Large intestine (tissue), 12 donors: ENCODE results near the gene LCE1D. TPM values are rescaled to one million over a fixed set of nuclear protein-coding genes. Genes with fewer than 3 reads are reported as not detected.

ENCODE experiments used
- DNase-seq, 2 donors: peaks; one replicate each; pipeline versions ENCODE4 v3.0.0 to v3.0.0-alpha.2; 2013
- H3K27ac ChIP-seq: one replicate; pipeline ENCODE4 v1.5.1; 2013; ENCODE audit warnings: low read length
- H3K27me3 ChIP-seq: 2 replicates; pipeline ENCODE4 v1.6.1; 2013; ENCODE audit warnings: low read length; ENCODE audit not compliant: control insufficient read depth, insufficient read depth
- H3K36me3 ChIP-seq: 2 replicates; pipeline ENCODE4 v1.6.1; 2013; ENCODE audit warnings: low read length; ENCODE audit not compliant: control insufficient read depth, insufficient read depth
- H3K4me1 ChIP-seq: one replicate; pipeline ENCODE4 v1.6.1; 2013; ENCODE audit warnings: low read length; ENCODE audit not compliant: control insufficient read depth, insufficient read depth
- H3K4me3 ChIP-seq: one replicate; pipeline ENCODE4 v1.5.1; 2013; ENCODE audit warnings: low read length
- H3K9me3 ChIP-seq: one replicate; pipeline ENCODE4 v1.6.1; 2013; ENCODE audit warnings: mild to moderate bottlenecking, low read depth, low read length, moderate library complexity; ENCODE audit not compliant: control insufficient read depth
- WGBS: methylation state at CpG from one replicate; pipeline ENCODE4 v1.1.5; 2013; ENCODE audit warnings: low lambda C conversion rate; ENCODE audit not compliant: insufficient coverage; 5-methylcytosine and 5-hydroxymethylcytosine counted together
- long read RNA-seq, 11 donors: transcript quantifications; one replicate each; lab custom pipeline, GENCODE V29; 2026
- polyA plus RNA-seq: library from polyadenylated mRNA; unstranded; fragments of 120-200 nt; gene quantifications from one replicate; pipeline ENCODE4 v1.2.1, GENCODE V29; 2013

LCE1D gene, protein sequence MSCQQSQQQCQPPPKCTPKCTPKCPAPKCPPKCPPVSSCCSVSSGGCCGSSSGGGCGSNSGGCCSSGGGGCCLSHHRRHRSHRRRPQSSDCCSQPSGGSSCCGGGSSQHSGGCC
- not detected for polyA plus RNA-seq
- long read RNA-seq, donor 1 = 0 reads
- long read RNA-seq, donor 2 = 0 reads
- long read RNA-seq, donor 3 = 0 reads
- long read RNA-seq, donor 4 = 0 reads
- long read RNA-seq, donor 5 = 0 reads
- long read RNA-seq, donor 6 = 0 reads
- long read RNA-seq, donor 7 = 0 reads
- long read RNA-seq, donor 8 = 0 reads
- long read RNA-seq, donor 9 = 0 reads
- long read RNA-seq, donor 10 = 0 reads
- long read RNA-seq, donor 11 = 0 reads

DNA sequence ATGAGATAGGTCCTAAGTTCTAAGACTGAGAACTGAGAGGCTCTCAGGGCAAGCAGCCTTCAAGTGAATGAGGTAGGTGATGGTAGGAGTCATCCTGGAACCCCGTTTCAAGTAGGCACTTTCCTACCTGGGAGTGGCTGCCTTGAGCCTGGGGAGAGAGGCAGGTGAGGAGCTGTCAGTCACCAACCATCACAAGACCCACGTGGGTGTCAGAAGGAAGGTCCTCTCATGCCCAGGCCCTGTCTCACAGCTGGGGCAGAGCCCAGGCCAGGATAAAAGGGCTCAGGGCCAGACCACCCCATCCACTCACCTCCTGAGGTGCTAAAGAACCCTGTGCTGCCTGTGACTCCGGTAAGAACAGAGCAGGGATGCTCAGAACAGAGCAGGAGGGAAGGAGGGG lies at the start of gene LCE1D:
Gene LCE1D, plus strand, starts transcription at position 301 of the 400 bp plus-strand sequence. CDS start 1,074 bp downstream, outside the sequence.
- Histone ChIP-seq H3K27me3 (no peaks in the 10 kb centered on the region), H3K4me3 (no peak within 1 kb of the TSS), H3K9me3 (no peaks in the 10 kb centered on the region), H3K36me3 (no peaks in the 10 kb centered on the region), H3K4me1 (no peaks in the 10 kb centered on the region), H3K27ac (no peak within 1 kb of the TSS)
- no peak for DNase-seq
- WGBS = no CpG with 5 or more reads among the region's 3 CpGs

DNA sequence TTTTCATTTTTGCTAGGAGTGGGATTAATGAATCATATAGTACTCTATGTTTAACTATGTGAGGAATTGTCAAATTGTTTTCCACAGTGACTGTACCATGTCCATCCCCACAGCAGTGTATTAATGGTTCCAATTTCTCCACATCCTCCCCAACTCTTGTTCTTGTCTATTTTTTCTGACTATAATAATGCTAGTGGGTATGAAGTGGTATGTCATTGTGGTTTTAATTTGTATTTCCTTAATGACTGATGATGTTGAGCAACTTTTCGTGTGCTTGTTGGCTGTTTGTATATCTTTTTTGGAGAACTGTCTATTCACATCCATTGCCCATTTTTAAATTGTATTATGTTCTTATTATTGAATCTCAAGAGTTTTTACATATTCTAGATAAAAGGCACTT lies 48.7 kb upstream of the LCE1D start:
- Histone ChIP-seq H3K27me3 (no peaks in the 10 kb centered on the region), H3K4me1 (no peaks in the 10 kb centered on the region), H3K4me3 (no peak overlapping the region), H3K36me3 (no peaks in the 10 kb centered on the region), H3K9me3 (no peaks in the 10 kb centered on the region), H3K27ac (no peak overlapping the region)
- 100% methylated on average over 1 of the region's 1 CpG for WGBS
- no peak for DNase-seq

DNA sequence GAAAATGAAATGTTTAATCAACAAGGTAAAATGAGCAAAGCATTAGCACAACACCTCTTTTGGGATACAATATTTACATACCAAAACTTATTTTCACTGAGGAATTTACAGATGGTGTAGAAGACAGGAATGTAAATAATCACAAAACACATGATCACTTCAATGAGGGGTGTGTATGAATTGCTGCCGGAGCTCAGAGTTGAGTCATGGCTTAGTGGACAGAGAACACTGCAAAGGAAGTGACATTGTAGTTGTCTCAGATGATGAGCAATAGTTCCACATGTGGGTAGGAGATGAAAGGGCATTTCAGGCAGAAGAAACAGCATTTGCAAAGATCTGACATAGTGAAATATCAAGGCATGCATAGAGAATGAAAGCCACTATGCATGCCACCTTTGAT lies 44.3 kb upstream of the LCE1D start:
- Histone ChIP-seq H3K4me1 (no peaks in the 10 kb centered on the region), H3K9me3 (no peaks in the 10 kb centered on the region), H3K4me3 (no peak overlapping the region), H3K27me3 (no peaks in the 10 kb centered on the region), H3K36me3 (no peaks in the 10 kb centered on the region), H3K27ac (no peak overlapping the region)
- no CpG with 5 or more reads among the region's 1 CpG for WGBS
- no peak for DNase-seq

DNA sequence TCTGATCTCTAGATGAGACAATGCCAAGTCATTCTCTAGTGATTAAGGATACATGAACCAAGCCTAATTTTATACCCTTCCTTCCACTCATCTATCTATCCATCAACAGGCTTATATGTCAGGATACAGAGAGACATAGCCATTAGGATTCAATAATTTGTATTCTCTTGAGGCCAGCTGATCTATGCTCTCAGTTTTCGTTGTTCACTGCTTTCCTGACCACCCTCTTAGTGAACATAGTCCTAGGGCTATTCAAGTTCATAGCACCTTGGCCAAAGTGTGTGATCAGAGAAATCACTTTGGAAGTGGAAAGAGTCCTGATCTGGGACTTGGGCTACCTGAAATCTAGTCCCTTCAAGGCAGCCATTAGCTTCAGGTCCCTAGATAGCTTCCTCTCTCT lies 42.9 kb upstream of the LCE1D start:
- H3K4me1 ChIP-seq = no peaks in the 10 kb centered on the region
- no peak for DNase-seq
- no peaks in the 10 kb centered on the region for H3K27me3 ChIP-seq
- no peak overlapping the region for H3K4me3 ChIP-seq
- WGBS = no CpG with 5 or more reads among the region's 1 CpG
- no peak overlapping the region for H3K27ac ChIP-seq
- no peaks in the 10 kb centered on the region for H3K9me3 ChIP-seq
- H3K36me3 ChIP-seq = no peaks in the 10 kb centered on the region

DNA sequence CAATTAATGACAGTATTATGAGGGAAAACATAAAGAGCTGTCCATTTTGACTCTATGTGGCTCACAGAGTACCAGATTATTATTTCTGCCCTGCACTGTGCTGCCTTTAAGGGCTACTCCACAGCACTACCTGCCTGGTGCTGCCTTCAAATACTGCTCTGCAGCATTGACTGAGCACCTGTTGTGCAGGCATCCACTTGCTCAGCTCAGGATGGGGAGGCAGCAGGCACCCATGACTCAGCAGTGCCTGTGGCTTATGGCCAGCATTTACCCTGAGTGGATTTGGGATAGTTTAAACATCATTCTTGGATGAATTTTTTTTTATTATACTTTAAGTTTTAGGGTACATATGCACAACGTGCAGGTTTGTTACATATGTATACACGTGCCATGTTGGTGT lies 39.6 kb upstream of the LCE1D start:
- DNase-seq = no peak
- WGBS = no CpG with 5 or more reads among the region's 2 CpGs
- Histone ChIP-seq H3K4me3 (no peak overlapping the region), H3K27ac (no peak overlapping the region), H3K36me3 (no peaks in the 10 kb centered on the region), H3K27me3 (no peaks in the 10 kb centered on the region), H3K4me1 (no peaks in the 10 kb centered on the region), H3K9me3 (no peaks in the 10 kb centered on the region)

DNA sequence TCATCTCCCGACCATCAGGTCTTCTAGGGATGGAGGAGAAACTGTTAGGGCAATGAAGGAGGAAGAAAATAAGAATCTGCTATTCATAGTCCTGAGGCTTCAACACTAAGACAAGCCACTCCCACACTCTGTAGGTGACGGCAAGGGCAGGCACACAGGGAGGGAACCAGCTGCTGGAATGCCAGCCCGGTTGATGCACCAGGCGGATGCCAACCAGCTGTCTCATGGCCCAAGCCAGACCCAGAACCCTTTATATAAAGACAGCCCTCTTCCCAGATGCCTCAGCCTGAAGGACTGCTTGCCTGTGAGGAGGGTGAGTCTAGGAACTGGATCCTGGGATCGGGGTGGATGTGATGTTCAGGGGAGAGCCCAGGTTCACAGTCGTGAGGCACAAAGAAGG lies 38.8 kb upstream of the LCE1D start, which contains the start of gene KPRP:
Gene KPRP, plus strand, starts transcription at position 279 of the 400 bp plus-strand sequence. CDS start 1,564 bp downstream, outside the sequence.
- Histone ChIP-seq H3K4me3 (no peak within 1 kb of the TSS), H3K27ac (no peak within 1 kb of the TSS), H3K4me1 (no peaks in the 10 kb centered on the region), H3K36me3 (no peaks in the 10 kb centered on the region), H3K9me3 (no peaks in the 10 kb centered on the region), H3K27me3 (no peaks in the 10 kb centered on the region)
- WGBS = no CpG with 5 or more reads among the region's 6 CpGs
- DNase-seq = no peak

DNA sequence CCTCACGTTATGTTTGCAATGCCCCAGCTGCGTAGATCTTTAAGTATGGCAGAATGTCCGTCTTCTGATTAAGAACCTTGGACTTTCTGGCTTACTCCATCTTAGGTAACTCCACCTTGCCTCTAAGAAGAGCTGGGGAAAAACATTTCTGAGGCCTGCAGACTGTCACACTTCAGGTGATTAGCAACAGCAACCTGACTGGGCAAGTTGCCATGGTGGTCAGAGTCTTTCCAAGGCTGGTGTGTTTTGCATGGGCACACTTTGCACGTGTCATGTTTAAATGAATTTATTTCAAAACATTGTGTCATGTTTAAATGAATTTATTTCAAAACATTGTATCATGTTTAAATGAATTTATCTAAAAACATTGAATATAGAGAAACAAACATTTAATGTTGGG lies 37.9 kb upstream of the LCE1D start:
- no peaks in the 10 kb centered on the region for H3K36me3 ChIP-seq
- no peak overlapping the region for H3K27ac ChIP-seq
- no peak overlapping the region for H3K4me3 ChIP-seq
- no peak for DNase-seq
- no peaks in the 10 kb centered on the region for H3K27me3 ChIP-seq
- H3K4me1 ChIP-seq = no peaks in the 10 kb centered on the region
- no peaks in the 10 kb centered on the region for H3K9me3 ChIP-seq
- no CpG with 5 or more reads among the region's 4 CpGs for WGBS

DNA sequence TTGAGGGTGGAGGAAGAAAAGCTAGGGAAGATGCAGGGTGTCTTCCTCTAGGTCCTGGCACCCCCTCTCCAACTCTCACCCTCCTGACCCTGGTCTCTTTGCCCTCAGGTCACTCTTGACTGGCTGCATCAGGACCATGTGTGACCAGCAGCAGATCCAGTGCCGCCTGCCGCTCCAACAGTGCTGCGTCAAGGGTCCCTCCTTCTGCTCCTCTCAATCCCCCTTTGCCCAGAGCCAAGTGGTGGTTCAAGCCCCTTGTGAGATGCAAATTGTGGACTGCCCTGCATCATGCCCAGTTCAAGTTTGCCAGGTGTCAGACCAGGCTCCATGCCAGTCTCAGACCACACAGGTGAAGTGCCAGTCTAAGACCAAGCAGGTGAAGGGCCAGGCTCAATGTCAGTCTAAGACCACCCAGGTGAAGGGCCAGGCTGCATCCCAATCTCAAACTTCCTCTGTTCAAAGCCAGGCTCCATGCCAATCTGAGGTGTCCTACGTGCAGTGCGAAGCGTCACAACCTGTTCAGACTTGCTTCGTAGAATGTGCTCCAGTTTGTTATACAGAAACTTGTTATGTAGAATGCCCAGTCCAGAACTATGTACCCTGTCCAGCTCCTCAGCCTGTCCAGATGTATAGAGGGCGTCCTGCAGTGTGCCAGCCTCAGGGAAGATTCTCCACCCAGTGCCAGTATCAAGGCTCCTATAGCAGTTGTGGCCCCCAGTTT lies 36.9 kb upstream of the LCE1D start:
- whole genome bisulfite sequencing = no CpG with 5 or more reads among the region's 8 CpGs
- no peaks in the 10 kb centered on the region for H3K27me3 ChIP-seq

DNA sequence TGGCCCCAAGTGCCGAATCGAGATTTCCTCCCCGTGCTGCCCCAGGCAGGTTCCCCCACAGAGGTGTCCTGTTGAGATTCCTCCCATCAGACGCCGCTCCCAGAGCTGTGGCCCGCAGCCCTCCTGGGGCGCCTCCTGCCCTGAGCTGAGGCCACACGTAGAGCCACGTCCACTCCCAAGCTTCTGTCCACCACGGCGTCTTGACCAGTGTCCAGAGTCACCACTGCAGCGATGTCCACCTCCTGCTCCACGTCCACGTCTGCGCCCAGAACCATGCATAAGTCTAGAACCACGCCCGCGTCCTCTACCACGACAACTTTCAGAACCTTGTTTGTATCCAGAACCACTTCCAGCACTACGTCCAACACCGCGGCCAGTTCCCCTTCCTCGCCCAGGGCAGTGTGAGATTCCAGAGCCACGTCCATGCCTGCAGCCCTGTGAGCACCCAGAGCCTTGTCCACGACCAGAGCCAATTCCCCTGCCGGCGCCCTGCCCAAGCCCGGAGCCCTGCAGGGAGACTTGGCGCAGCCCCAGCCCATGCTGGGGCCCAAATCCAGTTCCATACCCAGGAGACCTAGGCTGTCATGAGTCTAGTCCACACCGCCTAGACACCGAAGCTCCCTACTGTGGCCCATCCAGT lies 35.9 kb upstream of the LCE1D start:
- Histone ChIP-seq H3K4me1 (no peaks in the 10 kb centered on the region), H3K27ac (no peak overlapping the region), H3K36me3 (no peaks in the 10 kb centered on the region), H3K27me3 (no peaks in the 10 kb centered on the region), H3K9me3 (no peaks in the 10 kb centered on the region), H3K4me3 (no peak overlapping the region)
- no CpG with 5 or more reads among the region's 31 CpGs for WGBS
- no peak for DNase-seq

More for the DNA sequence above, 36.9 kb upstream of the LCE1D start:
- Histone ChIP-seq H3K9me3 (no peaks in the 10 kb centered on the region), H3K36me3 (no peaks in the 10 kb centered on the region), H3K4me3 (no peak overlapping the region), H3K4me1 (no peaks in the 10 kb centered on the region), H3K27ac (no peak overlapping the region)
- no peak for DNase-seq

DNA sequence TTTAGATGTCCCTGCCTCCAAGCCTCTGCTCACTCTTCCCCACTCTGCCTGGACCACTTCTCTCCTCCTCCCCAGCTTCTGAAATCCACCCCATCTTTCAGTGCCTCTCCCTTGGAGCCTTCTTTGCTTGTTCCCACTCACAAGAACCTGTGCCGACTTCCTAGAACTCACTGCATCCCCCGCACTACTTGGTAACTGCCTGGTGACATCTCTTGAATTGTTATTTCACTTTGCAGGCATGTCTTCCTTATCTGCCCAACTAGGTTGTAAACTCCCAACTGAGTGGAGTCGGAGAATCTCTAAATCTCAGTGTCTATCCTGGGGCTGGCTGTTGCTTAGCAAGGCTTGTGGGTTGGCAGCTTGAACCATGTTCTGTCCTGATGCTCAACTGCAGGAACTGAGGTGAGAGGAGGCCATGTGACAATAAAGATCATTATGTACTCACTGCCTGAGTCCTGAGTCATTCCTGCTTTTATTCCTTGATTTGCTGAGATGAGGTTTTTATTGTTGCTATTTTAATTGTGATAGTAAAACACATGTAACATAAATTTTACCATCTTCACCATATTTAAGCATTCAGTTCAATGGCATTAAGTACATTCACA lies 34.8 kb upstream of the LCE1D start:
- DNase-seq = no peak
- Histone ChIP-seq H3K4me3 (no peak overlapping the region), H3K27me3 (no peaks in the 10 kb centered on the region), H3K36me3 (no peaks in the 10 kb centered on the region), H3K4me1 (no peaks in the 10 kb centered on the region), H3K27ac (no peak overlapping the region), H3K9me3 (no peaks in the 10 kb centered on the region)
- WGBS = 80% methylated on average over 1 of the region's 3 CpGs
